ENCODE data around the gene INTS12.
"Not testable (repeated sequence)": the region's sequence is repeated elsewhere in the genome, so short reads cannot be mapped to it uniquely, and the experiment has no call there.

Gene INTS12, protein sequence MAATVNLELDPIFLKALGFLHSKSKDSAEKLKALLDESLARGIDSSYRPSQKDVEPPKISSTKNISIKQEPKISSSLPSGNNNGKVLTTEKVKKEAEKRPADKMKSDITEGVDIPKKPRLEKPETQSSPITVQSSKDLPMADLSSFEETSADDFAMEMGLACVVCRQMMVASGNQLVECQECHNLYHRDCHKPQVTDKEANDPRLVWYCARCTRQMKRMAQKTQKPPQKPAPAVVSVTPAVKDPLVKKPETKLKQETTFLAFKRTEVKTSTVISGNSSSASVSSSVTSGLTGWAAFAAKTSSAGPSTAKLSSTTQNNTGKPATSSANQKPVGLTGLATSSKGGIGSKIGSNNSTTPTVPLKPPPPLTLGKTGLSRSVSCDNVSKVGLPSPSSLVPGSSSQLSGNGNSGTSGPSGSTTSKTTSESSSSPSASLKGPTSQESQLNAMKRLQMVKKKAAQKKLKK

DNA sequence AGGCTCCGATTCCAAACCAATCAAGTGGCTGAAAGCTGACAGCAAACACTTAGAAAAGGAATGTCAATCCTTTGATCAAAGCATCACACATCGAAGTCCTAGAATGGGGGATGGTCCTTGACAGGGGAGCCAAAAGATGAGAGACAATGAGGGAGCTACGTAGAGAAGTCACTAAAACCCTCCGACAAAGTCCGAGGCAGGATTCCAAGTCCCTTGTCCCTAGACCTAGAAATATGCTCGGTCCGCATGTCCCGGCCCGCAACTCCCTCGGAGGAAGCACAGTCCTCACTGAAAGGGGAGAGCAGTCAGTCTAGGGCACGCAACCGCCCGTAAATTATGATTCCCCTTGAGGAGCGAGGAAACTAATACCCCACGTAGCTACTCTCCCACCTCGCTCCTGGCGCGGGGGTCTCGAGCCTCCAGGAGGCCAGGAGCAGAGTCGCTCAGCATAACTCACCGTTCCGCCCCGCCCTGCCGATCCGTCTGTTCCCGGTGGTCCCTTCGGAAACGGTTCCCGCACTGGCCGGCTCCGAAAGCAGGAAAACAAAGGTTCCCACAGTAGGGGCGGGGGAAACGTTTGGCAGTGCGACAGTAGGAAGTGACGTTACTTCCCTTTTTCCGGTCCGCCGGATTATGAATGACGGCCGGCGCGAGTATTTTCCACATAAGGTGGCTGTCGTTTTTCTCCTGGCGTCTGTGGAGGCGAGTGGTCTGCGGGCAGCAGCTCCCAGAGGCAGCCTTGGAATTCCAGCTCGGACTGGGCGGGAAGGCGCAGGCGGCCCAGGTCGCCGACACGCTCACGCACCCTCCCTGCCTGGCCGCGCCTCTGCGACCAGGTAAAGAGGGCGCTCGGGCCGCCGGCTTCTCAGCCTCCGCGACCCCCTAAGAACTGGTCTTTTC lies at the start of gene INTS12, which contains the start of gene GSTCD:
TSS of gene INTS12 (minus strand) at position 509 of the 900 bp plus-strand sequence. CDS start 8,684 bp downstream, outside the sequence.
TSS of gene GSTCD (plus strand) at position 604 of the 900 bp plus-strand sequence. CDS start 8,830 bp downstream, outside the sequence.
- peak; percentile 93 for DNase-seq

- no peak for DNase-seq
These were observed 46.9 kb upstream of the INTS12 start for GRCh38 chr4:105755375-105755774.

DNA sequence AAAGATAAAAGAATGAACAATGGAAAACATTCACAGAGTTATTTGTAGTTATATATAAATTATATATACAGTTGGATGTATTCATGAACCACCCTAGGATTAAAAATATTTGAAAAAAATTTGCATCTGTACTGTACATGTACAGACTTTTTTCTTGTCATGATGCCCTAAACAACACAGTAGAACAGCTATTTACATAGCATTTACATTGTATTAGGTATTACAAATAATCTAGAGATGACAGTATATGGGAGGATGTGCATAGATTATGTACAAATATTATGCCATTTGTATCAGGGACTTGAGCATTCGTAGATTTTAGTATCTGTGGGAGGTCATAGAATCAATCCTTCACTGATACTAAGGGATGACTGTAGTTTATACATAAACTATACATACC lies 44.9 kb upstream of the INTS12 start:
- DNase-seq: no peak

DNA sequence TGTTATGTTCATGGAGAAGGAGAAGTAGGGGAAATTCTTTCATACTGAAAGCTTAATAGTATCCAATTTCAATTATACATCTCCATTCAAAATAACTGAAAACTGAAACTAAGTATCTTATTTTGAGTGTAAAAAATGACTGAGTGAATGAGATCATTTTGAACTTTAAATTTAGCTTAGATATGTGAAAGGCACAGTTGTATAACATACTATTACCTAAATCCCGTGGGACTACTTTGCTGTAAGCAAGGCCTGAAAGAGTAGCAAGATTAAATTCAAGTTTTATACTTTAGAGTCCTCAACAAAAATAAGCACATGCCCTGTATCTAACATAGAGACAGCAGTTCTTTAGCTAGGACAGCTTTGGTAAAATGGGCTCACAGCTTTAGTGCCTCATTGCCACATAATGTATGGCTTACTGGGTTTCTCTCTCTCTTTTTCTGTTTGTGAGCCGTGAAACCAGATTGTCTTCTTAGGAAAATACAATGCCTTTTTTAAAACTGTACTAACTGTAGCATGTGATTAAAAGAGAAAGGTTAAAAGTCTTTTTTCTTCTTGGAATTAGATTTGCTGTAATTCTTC lies 43.3 kb upstream of the INTS12 start:
- no peak for DNase-seq

GRCh38 chr4:105748222-105748621 lies 39.7 kb upstream of the INTS12 start:
- no peak for DNase-seq

DNA sequence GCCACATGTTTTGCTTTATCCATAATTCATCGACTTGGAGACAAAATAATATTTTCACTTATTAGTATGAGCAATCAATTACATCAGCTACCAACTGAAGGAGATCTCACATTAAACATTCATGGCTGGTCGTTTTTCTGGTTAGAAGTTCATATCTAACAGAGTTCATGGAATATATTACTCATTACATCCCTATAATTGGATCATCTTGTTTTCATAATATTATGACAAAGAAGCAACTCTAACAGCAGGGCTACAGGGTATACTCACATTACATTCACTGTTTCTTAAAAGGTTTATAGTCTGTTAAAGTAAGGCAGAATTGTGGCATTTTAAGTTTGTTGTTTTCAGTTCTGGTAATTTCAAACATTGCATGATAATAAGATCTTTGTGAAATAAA lies 33.1 kb upstream of the INTS12 start:
- no peak for DNase-seq

GRCh38 chr4:105735217-105735616 lies 26.7 kb upstream of the INTS12 start:
- DNase-seq: not testable (repeated sequence)

DNA sequence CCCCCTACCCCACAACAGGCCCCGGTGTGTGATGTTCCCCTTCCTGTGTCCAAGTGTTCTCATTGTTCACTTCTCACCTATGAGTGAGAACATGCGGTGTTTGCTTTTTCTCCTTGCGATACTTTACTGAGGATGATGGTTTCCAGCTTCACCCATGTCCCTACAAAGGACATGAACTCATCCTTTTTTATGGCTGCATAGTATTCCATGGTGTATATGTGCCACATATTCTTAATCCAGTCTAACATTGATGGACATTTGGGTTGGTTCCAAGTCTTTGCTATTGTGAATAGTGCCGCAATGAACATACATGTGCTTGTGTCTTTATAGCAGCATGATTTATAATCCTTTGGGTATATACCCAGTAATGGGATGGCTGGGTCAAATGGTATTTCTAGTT lies 21.4 kb upstream of the INTS12 start:
- not testable (repeated sequence) for DNase-seq

GRCh38 chr4:105725623-105726022 lies 17.1 kb upstream of the INTS12 start:
- DNase-seq: no peak

DNA sequence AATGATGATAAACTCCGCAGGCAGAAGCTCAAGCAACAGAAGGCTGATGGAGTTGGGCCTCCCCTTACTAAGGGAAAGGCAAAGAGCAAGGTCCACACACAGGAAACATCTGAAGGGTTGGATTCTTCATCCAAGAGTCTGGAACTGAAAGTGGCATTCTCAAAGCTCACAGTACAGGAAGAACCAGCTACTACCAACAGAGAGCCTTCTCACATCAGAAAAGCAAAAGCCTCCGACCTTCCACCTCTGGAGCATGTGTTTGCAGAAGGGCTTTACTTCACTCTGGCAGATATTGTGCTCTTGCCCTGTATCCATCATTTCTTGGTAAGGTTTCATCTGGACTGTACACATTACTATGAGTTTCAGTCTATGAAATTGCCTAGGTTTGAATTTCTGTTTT lies 10.7 kb upstream of the INTS12 start:
- no peak for DNase-seq

DNA sequence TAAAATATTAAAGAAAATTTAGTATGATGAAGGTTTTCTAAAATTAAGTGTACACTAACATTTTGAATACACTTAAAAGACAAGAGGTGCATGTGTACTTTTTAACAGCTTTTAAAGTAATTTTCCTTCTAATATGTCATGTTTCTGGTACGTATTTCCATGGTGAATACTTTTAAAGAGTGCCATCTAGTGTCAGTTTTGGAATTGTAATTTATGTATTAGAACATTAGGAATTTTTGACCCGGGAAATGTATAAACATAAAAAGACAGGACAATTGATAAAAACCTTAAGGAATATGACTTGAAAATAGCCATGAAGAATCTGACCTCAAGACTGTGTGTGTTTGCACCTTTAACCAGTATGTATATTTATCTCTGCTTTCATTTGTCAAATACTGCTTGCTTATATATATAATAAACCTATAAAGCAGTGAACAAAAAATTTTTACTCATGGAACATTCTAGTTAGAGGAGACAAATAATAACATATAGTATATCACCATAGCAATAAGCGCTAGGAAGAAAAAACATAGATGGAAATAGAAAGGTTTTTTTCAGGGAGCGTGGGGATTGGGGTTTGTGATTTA lies 7.3 kb upstream of the INTS12 start:
- DNase-seq: peak; percentile 5

- DNase-seq: no peak
These were observed 6.4 kb upstream of the INTS12 start for GRCh38 chr4:105714932-105715331.

DNA sequence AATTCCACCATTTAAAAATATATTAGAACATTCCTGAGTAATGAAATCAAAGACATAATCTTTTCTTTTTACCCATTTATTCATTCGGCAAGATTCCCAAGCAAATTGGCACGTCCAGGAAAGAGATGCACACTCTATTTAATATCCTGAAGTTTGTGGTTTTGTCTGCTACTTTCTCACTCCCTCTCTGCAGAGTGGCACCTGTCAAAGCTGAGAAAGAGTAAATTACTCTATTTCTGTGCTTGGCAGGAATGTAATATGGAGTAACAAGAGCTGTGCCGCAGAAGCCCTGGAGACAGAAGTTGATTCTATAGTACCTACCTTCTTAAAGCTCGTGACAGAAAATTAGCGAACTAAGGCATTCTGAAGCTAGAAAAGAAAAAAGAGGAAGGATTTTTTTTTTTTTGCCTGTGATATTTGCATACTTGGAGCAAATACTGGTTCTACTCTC lies 5.6 kb upstream of the INTS12 start:
- DNase-seq: no peak

GRCh38 chr4:105712766-105713165 lies 4.3 kb upstream of the INTS12 start:
- DNase-seq: no peak

GRCh38 chr4:105710678-105711077 lies 2.2 kb upstream of the INTS12 start:
- no peak for DNase-seq

DNA sequence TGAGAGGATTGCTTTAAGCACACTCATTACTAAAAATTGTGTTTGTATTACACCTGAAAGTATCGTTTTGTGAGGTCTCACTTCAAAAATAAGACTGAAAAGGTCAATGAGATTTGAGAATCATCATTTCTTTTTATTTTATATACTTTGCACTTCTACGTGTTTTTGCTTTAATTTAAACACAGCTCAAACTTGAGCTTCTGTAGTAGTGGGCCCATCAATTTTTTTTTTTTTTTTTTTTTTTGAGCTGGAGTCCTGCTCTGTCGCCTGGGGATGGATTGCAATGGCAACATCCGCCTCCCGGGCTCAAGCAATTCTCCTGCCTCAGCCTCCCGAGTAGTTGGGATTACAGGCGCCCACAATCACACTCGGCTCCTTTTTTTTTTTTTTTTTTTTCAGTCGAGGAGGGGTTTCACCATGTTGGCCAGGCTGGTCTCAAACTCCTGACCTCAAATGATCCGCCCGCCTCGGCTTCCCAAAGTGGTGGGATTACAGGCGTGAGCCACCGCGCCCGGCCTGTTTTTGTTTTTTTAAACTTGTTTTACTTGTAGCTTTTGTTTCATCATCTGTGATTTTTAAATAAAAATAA lies 1.6 kb upstream of the INTS12 start:
- no peak for DNase-seq

- DNase-seq: peak; percentile 18
These were observed 577 bp upstream of the INTS12 start for GRCh38 chr4:105709081-105709450.

DNA sequence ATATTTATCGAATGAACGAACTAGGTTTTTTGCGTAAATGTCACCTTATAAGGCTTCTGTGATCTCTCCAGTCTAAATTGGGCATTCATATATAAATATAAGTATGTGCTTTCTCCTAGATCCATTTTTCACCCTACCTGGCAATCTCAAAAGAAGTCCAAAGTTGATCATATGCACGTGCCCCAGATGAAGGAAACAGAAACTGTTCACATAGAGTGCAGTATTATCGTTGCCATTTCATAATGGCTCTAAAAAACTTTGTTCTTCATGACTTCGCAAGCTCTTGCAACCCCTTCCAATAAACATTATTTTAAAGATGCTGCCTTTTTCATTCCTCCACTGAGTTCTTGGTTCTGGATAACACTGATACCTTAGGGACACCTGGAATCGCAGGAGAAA lies 708 bp downstream of the INTS12 start:
- DNase-seq: peak; percentile 1

DNA sequence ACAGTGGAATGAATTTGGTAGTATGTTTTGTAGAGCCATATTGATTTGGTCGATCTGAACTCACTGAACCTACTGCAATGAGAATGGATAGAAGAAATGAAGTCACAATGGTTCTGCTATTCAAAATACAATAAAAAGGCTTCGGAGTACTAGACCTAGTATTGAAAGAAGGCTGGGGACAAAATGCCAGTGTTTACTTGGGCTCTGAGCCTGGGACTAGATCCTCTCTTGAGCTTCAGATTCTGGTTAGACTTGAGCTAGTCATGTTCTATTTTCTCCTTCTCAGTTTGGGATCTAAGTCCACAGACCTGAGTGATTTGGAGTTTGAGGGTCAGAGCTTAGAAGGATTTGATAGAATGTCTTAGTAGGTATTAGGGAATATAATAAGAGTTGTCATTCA lies 9.9 kb downstream of the INTS12 start:
- DNase-seq: no peak

DNA sequence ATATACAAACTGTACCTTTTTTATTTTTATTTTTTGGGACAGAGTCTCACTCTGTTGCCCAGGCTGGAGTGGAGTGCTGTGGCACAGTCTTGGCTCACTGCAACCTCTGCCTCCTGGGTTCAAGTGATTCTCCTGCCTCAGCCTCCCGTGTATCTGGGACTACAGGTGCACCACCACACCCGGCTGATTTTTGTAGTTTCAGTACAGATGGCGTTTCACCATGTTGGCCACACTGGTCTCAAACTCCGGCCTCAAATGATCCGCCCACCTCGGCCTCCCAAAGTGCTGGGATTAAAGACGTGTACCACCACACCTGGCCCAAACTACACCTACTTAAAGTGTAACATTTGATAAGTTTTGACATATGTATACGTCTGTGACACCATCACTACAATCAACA lies 12.7 kb downstream of the INTS12 start:
- not testable (repeated sequence) for DNase-seq

GRCh38 chr4:105694812-105695211 lies 13.7 kb downstream of the INTS12 start:
- DNase-seq: not testable (repeated sequence)

- no peak for DNase-seq
These were observed 21.9 kb downstream of the INTS12 start for GRCh38 chr4:105686571-105686970.
